ENCODE data around the gene YWHAG. TPM values are rescaled to one million over a fixed set of nuclear protein-coding genes. Genes with fewer than 3 reads are reported as not detected.

YWHAG gene
- total RNA-seq, 1 experiment from 2014 or later: 113 TPM

DNA sequence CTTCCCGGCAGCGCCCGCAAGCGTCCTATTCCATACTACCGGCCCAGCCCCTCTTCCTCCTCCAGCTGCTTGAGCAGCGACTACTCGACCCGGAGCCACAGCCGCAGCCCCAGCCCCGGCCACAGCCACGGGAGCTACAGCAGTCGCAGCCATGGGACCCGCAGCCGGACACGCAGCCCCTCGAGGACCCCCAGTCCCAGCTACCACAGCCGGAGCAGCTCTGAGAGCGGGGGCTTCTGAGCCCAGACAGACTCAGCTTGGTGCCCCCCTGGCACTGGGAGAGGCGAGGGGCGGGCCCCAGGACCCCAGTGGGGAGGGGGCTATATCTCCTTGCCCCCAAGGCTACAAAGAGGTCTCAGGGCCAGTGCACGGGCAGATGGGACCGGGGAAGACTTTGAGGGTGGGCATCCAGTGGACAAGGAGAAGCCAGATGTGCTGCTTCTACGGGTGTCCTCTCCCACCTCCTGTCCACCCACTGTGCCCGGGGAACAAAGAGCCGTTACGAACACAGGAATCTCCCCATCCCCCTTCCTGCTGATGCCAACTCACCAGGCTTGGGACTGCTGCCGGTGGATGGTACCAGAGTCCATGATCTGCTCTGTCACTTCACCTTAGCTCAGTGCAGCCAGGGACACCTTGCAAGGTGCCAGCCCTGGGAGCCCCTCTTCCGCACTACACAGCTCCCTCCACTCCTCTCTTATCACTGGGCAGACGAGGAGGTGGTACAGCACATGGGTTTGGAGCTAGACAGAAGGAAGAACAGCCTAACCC lies 73.0 kb downstream of the YWHAG start:
- CTCF ChIA-PET: no interaction called here
- no peak overlapping the region for H3K4me3 Mint-ChIP-seq (ENCODE audit: low read depth, unreplicated experiment)
- TF ChIP-seq, protein P1, sequence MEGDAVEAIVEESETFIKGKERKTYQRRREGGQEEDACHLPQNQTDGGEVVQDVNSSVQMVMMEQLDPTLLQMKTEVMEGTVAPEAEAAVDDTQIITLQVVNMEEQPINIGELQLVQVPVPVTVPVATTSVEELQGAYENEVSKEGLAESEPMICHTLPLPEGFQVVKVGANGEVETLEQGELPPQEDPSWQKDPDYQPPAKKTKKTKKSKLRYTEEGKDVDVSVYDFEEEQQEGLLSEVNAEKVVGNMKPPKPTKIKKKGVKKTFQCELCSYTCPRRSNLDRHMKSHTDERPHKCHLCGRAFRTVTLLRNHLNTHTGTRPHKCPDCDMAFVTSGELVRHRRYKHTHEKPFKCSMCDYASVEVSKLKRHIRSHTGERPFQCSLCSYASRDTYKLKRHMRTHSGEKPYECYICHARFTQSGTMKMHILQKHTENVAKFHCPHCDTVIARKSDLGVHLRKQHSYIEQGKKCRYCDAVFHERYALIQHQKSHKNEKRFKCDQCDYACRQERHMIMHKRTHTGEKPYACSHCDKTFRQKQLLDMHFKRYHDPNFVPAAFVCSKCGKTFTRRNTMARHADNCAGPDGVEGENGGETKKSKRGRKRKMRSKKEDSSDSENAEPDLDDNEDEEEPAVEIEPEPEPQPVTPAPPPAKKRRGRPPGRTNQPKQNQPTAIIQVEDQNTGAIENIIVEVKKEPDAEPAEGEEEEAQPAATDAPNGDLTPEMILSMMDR (IDR thresholded peaks at IDR 0.05; ENCODE audit: unreplicated experiment): no peak
- DNase-seq: no peak
- intact Hi-C loops (cut with micrococcal nuclease; ENCODE audit: unreplicated experiment): no loop called here
- H3K4me1 Mint-ChIP-seq (ENCODE audit: low read depth, unreplicated experiment): peaks cover 7% of the 10 kb centered on the region
- H3K9me3 Mint-ChIP-seq (ENCODE audit: low read depth, unreplicated experiment): no peaks in the 10 kb centered on the region
- H3K36me3 Mint-ChIP-seq (ENCODE audit: insufficient read depth, unreplicated experiment): no peaks in the 10 kb centered on the region
- no TSS peak for BruUV-seq (replicated peaks)
- peaks cover 52% of the 10 kb centered on the region for H3K27me3 Mint-ChIP-seq (ENCODE audit: unreplicated experiment)
- H3K27ac Mint-ChIP-seq (ENCODE audit: unreplicated experiment): no peak overlapping the region

DNA sequence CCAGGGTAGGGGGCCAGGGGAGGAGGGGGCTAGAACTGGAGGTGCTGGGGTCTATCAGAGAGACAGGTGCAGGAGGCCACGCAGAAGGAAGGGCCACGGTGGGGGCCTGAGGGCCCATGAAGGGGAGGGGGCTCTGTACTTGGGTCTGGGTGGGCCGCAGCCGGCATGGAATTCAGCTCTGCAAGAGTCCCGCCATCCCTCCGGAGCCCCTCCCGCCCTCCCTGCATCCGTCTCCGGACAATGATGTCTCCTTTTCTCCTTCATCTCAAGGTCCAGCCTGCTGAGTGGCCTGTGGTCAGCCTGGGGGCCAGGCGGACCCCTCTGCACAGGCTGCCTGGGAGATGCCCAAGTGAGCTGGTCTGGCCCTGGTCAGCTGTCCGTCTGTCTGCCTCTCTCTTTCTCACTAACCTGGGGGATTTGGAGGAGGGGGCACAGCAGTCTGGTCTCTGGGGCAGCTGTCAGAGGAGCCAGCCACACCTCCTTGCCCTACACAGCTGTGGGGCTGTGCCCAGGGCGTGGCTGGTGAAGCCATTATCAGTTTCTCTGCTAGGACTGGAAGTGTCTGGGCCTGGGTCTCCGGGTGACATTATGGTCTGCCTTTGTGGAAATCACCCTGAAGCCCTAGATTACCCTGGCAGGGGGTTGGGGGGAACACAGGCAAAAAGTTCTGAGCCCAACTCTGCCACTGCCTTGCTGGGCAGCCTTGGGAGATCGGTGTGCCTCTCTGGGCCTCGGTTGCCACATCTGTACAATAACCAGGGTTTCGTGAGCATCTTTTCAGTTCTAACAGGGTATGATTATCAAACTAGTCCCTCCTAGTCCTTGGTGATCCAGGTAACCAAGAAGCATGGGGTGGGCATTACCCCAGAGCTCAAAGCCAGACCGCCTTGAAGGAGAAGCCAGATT lies 75.3 kb downstream of the YWHAG start:
- Mint-ChIP-seq H3K4me3 (ENCODE audit: low read depth, unreplicated experiment) (no peak overlapping the region), H3K27me3 (ENCODE audit: unreplicated experiment) (peaks cover 74% of the 10 kb centered on the region), H3K4me1 (ENCODE audit: low read depth, unreplicated experiment) (peaks cover 10% of the 10 kb centered on the region), H3K36me3 (ENCODE audit: insufficient read depth, unreplicated experiment) (no peaks in the 10 kb centered on the region), H3K27ac (ENCODE audit: unreplicated experiment) (no peak overlapping the region), H3K9me3 (ENCODE audit: low read depth, unreplicated experiment) (no peaks in the 10 kb centered on the region)
- intact Hi-C loops (cut with micrococcal nuclease; ENCODE audit: unreplicated experiment): no loop called here
- no peak for DNase-seq
- TF ChIP-seq, protein P1 (IDR thresholded peaks at IDR 0.05; ENCODE audit: unreplicated experiment): no peak
- BruUV-seq (replicated peaks): no TSS peak
- CTCF ChIA-PET: interaction anchor here (0.7 kb wide), 1 partner anchor 9 kb away, joined by 4 read pairs; no protein-coding TSS in a partner anchor

DNA sequence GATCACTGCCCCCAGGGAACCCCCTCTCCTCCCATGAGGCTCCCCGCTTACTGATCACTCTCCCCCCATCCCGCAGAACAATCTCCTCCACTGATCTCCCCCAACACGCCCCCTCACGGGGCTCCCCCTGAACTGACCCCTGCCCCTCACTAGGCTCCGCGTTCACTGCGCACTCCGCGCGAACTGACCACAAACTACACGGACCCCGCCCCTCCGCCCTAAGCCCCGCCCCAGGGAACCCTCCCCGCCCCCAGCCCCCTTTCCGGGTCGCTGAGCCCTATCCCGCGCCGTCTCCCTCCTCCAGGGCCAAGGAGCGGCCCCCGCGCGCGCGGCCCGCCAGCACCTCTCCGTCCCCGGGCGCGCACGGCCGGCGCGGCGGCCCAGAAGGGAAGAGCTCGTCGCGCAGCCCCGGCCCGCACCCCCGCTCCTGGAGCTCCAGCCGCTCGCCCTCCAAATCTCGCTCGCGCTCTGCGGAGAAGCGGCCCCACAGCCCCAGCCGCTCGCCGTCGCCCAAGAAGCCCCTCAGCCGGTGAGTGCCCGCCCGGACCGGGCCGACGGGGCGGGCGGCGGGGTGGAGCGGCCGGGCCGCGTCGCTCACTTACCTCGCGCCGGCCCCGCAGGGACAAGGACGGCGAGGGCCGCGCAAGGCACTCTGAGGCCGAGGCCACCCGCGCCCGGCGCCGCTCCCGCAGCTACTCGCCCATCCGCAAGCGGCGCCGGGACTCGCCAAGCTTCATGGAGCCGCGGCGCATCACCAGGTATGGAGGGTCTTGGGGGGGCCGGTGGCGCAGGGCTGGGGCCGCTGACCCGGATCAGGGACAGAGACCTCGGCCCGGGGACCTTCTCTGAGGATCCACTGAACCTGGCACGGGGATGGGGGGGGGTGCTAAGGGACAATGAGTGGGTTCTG lies 76.2 kb downstream of the YWHAG start:
- Mint-ChIP-seq H3K27ac (ENCODE audit: unreplicated experiment) (no peak overlapping the region), H3K36me3 (ENCODE audit: insufficient read depth, unreplicated experiment) (no peaks in the 10 kb centered on the region)
- CTCF ChIA-PET: interaction anchor here (0.7 kb wide), 3 partner anchors 10 to 722 kb away, joined by 3 to 5 read pairs (median 4); no protein-coding TSS in a partner anchor

More for the DNA sequence above, 76.2 kb downstream of the YWHAG start:
- no peaks in the 10 kb centered on the region for H3K9me3 Mint-ChIP-seq (ENCODE audit: low read depth, unreplicated experiment)
- DNase-seq: no peak
- H3K27me3 Mint-ChIP-seq (ENCODE audit: unreplicated experiment): peaks cover 78% of the 10 kb centered on the region
- intact Hi-C loops (cut with micrococcal nuclease; ENCODE audit: unreplicated experiment): no loop called here
- TF ChIP-seq, protein P1 (IDR thresholded peaks at IDR 0.05; ENCODE audit: unreplicated experiment): no peak
- H3K4me1 Mint-ChIP-seq (ENCODE audit: low read depth, unreplicated experiment): peaks cover 10% of the 10 kb centered on the region
- no TSS peak for BruUV-seq (replicated peaks)
- peak overlapping the region; percentile 60 for H3K4me3 Mint-ChIP-seq (ENCODE audit: low read depth, unreplicated experiment)
